HG02588 (cell line): Measurements from ENCODE around the gene ATL2.
"Not testable (repeated sequence)": the region's sequence is repeated elsewhere in the genome, so short reads cannot be mapped to it uniquely, and the experiment has no call there.

Source experiments
- ATAC-seq: cut with Tn5 transposase; IDR thresholded peaks from one replicate; pipeline ENCODE4 v1.9.1; 2021; ENCODE audit warnings: mild to moderate bottlenecking, moderate library complexity; ENCODE audit not compliant: unreplicated experiment

Gene ATL2

DNA sequence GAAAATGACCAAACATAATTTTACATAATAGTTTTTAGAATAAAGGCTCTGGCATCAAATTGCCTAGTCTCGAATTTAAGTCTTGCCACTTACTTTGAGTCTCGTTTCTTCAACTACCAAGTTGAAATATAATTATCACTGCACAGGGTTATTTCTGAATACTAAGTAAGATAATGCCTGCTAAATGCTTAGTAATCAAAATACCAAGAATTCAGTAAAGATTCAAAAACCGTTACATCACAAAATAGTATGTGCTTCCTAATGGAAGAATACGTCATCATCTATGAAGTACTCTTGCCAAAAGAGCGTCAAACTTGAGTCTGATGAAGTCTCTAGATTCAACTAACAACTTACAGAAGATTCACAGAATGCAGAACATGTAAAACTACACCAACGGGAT, 40.5 kb downstream of the ATL2 start:
- ATAC-seq: no peak

- ATAC-seq: no peak
These were observed 46.3 kb downstream of the ATL2 start for GRCh38 chr2:38330754-38331153.

DNA sequence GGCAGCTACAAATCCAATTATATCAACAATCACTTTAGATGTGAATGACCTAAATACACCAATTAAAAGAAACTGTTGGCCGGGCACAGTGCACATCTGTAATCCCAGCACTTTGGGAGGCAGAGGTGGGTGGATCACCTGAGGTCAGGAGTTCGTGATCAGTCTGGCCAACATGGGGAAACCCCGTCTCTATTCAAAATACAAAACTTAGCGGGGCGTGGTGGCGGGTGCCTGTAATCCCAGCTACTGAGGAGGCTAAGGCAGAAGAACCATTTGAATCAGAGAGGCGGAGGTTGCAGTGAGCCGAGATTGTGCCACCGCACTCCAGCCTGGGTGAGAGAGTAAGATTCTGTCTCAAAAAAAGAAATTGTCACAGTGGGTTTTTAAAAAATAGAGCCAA, 49.5 kb downstream of the ATL2 start:
- no peak for ATAC-seq

DNA sequence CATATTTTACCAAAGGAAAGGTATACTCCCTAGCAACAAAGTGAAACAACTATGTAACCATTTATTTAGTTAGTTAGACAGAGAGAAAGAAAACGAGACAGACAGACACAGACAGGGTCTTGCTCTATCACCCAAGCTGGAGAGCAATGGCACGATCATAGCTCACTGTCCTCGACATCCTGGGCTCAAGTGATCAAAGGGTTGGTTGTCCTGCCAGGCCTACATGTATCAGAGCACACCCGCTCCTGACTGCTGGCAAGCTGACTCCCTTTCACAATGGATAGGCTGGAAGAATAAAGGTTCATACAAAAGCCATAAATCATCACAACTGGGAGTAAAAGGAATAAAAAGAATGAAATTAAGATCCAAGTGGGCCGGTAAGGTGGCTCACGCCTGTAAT, 53.5 kb downstream of the ATL2 start:
- no peak for ATAC-seq

DNA sequence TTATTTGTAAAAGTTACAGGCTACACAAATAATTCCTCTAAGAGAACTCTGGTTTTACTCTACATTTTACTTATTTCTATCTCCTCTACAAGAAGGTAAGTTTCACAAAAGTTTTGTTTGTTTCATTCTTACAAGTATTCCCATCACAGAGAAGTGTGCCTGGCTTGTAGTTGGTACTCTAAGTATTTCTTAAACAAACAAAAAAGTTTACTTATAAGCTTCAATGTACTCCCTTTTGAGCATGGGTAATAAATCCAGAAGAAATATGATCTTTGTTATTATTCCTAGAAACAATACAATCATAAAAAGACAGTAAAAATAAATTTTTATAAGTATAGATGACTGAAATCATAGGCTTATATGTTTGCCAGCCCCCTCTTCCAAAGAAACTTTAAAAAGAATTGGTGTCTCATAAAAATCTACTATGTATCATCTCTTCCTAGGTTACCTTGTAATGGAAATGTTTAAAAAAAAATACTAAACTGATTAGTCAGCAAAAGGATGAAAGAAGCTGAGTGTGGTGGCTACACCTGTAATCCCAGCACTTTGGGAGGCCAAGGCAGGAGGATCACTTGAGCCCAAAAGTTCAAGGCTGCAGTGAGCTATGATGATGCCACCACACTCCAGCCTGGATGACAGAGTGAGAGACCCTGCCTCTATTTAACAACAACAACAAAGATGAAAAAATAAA, 54.7 kb downstream of the ATL2 start:
- ATAC-seq: no peak

GRCh38 chr2:38319240-38319639, 57.8 kb downstream of the ATL2 start:
- not testable (repeated sequence) for ATAC-seq

GRCh38 chr2:38317725-38318124, 59.3 kb downstream of the ATL2 start:
- no peak for ATAC-seq

DNA sequence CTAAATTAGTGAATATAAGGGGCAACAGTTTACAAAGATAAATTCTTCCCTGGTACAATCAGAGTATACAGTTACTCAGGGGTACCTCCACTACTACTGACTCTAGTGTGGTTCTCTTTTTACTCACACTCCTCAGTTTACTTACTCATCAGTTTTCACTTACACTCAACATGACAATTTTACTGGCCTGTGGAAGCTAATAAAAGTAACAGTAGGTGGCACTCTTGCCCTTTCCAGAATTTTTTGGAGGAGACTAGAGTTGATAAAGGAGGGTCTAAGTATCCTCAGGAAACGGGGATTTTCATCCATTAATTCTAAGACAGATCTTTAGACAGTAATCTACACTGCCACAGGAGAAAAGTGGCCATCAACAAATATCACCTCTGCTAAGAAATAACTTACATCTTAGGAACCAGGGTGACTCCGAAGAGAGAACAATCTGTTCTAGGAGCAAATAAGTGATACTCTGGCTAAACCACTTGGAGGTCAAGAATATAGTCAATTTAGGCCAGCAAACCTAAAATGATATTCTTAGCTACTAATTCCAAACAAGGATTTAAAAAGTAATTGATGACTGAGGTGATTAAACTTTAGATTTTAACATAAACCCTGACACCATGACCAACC, 61.3 kb downstream of the ATL2 start:
- ATAC-seq: no peak

- no peak for ATAC-seq
These were observed 68.3 kb downstream of the ATL2 start for GRCh38 chr2:38308821-38309220.

GRCh38 chr2:38301969-38302702, 74.9 kb downstream of the ATL2 start:
- ATAC-seq: peak; percentile 23

- peak; percentile 70 for ATAC-seq
These were observed 75.6 kb downstream of the ATL2 start for GRCh38 chr2:38301340-38301968.

DNA sequence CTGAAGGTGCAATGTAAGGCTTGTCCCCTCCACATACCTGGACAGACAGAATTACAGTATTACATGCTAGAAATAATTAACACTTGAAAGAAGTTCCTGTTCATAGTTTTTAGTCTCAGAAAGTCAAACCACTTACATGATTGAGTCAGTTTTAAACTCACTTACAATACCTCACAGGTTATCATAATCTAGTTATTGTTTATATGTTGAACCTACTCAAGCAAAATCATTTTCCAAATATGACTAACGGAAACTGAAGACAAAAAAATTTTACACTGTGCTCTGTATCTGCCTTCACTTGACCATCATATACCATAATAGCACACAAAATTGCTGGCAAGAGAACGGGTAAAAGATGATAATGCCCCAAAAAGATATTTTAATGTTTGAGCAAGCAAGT, 78.5 kb downstream of the ATL2 start:
- no peak for ATAC-seq

DNA sequence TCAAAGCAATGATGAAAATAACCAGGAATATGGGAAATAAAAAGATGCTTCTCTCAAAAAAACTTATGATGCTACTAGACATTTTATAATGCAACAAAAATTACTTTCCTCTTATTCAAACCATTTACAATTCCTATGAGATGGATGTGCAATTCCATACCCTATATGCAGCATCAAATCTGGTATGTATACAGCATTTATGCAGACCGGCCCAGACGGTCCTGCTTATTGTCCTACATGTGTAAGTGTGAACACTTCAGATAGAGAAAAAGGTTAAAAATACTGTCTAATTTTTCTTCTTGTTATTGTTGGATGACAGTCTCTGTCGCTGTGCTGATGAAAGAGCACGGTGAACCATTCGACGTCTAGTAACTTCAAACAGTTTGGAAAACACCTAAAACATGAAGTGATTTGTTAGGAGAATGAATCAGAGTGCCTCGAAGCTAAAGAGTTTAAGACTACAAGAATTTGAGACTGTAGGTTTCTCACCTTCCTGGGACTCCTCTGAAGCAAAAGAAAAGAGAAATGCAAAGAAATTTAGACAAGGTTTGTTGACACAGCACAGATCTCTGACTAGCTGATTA, 80.8 kb downstream of the ATL2 start:
- ATAC-seq: no peak

DNA sequence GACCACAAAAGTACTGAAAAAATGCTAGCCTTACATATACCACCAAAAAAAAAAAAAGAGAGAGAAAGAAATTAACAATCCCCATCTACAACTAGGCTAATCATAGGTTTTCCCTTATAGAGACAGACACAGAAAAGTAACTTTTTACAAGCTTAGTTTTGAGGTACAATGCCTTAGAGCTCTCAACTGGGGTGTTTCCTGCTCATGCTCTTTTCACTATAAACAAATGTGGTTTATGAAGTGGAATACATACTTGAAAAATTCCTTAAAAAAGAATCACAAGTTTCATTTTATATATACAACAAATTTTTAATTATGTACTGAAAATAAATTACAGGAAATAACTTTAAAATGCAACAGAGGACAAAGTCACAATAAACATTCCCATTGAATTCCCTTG, 82.5 kb downstream of the ATL2 start:
- ATAC-seq: no peak

- ATAC-seq: no peak
These were observed 83.8 kb downstream of the ATL2 start for GRCh38 chr2:38293152-38293865.

DNA sequence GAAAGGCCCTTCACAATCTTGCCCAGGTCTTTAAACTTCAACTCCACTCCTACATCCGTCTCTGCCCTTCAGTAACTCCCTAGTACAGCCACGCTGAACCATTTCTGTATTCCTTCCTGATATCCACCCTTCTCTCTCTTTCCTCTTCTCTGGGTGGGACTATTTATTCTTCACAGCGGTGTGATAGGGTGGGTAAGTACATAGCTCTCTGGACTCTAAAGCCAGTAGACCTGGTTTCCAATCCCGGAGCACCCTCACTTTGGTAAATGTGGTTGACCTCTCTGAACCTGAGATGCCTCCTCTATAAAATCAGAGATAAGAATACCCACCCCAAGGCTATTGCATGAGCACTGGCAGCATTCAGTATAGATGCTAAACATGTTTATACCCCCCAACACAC, 86.7 kb downstream of the ATL2 start:
- ATAC-seq: no peak

DNA sequence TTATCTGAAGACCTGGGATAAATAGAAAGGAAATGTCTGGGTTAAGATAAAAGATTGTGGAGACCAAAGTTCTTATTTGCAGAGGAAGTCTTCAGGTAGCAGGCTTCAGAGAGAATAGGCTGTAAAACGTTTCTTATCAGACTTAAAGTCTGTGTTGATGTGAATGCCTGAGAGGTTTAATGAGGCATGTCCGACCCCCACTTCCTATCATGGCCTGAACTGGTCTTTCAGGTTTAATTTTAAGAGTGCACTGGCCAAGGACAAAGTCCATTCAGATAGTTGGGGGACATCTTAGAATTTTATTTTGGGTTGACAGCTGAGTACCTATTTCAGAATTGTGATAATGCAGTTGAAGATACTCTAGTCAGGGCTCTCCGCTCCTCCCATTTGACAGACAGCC, 92.1 kb downstream of the ATL2 start:
- no peak for ATAC-seq

DNA sequence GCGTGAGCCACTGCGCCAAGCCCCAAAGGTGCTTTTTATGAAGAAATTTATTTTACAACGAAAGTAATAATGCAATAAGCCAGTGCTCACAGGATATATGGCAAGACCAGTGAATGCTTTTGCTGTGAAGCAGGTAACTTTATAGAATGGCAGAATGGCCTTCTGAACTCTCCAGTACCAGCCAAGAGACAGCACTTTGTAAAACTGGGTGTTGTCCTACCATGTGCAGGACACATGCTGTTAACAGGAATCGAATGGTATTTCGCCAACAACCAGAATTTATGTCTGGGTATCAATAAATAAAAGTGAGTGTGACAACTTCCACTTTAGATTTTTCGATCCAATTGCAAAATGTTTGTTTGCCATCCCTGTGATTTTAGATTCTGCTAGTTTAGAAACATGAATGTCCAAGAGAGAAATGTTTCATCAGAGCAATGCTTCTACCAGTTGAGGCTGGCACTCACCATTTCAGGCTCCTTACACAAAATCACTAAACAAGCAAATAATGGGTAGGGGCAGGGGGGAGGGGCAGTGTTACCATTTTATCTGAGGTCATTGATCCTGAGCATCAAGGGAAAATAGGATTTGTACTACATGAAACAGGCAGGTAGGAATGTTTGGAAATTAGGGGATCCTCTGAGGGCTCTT, 95.9 kb downstream of the ATL2 start:
- ATAC-seq: no peak

DNA sequence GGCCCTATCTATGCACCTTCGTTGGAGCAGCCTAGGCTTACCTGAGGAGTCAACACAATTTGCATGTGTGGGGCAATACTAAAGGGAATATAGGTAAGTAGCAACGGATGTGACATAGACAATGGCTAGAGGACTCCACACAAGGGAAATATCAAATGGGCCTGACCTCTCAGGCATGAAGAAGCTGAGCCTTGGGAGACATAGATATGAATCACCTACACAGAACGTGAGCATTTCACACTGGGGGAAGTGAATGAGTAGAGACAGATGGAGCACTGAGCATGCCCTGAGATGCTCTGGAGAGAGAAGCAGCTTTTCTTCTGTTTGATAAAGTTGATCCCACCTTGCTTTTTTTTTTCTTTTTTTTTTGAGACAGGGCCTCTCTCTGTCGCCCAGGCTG, 97.9 kb downstream of the ATL2 start:
- no peak for ATAC-seq

GRCh38 chr2:38278117-38278438, 99.0 kb downstream of the ATL2 start:
- ATAC-seq: not testable (repeated sequence)
